K562 (cell line): ENCODE measurements around the gene PEPD. TPM values are rescaled to one million over a fixed set of nuclear protein-coding genes. Genes with fewer than 3 reads are reported as not detected.

Experiments
- ATAC-seq: fragments of 200-7000 bp; cut with Tn5 transposase; 3 replicates; pipeline ENCODE4 v1.9.1; 2020; ENCODE audit warnings: moderate library complexity
- BruUV-seq: library from RNA; stranded (reverse); fragments of 400-500 nt; replicated peaks from 2 replicates; lab custom pipeline; 2021; lab: Mats Ljungman, UMichigan
- CTCF ChIA-PET: fragments of 300-600 bp; formaldehyde crosslinking; extraction: SDS; loops from one replicate; lab custom pipeline; 2021; ENCODE audit warnings: low intra/inter-chr PET ratio; lab: Yijun Ruan, JAX
- POLR2A ChIA-PET: fragments of 300-600, 350-650 bp; sonication (Branson Sonifier 250); formaldehyde crosslinking; extraction: SDS; loops from one replicate; lab custom pipeline; 2021; ENCODE audit warnings: antibody characterized with exemption, inconsistent platforms; lab: Yijun Ruan, JAX
- DNase-seq, 4 experiments: peaks; one replicate each; pipeline versions ENCODE4 v3.0.0 to v3.0.0-alpha.2; 2011 to 2018; ENCODE audit warnings: low spot score in 3 of 4, mixed read lengths in 3 of 4; ENCODE audit errors: extremely low read depth in 1 of 4
- FAIRE-seq: peaks from 2 replicates; lab custom pipeline; 2011; peaks lifted over from hg19 to GRCh38; lab: Jason Lieb, UNC
- H2AFZ ChIP-seq: 2 replicates; pipeline ENCODE4 v1.6.0; 2011; ENCODE audit warnings: low read depth, low read length, control low read depth, inconsistent platforms
- H3K27ac ChIP-seq: fragments of 200-600 bp; 3 replicates; pipeline ENCODE4 v1.8.0; 2011; ENCODE audit warnings: low read depth, mild to moderate bottlenecking, control low read depth, inconsistent platforms, low read length, moderate library complexity, mixed read lengths; ENCODE audit errors: extremely low read depth
- H3K27me3 ChIP-seq, 2 experiments: fragments of 300-600 bp in 1 of 2; 2 replicates in 1 of 2; 3 replicates in 1 of 2; pipeline versions ENCODE4 v1.6.0 to v1.8.0; 2011; ENCODE audit warnings: inconsistent platforms in 2 of 2, low read length in 2 of 2, mild to moderate bottlenecking in 1 of 2, mixed read lengths in 1 of 2, moderate library complexity in 1 of 2; ENCODE audit not compliant: control insufficient read depth in 2 of 2, insufficient read depth in 2 of 2
- H3K36me3 ChIP-seq: fragments of 300-600 bp; 3 replicates; pipeline ENCODE4 v1.8.0; 2011; ENCODE audit warnings: mild to moderate bottlenecking, low read length, inconsistent platforms; ENCODE audit not compliant: control insufficient read depth, insufficient read depth
- H3K4me1 ChIP-seq, 2 experiments: fragments of 200-600 bp in 1 of 2; replicated peaks in 1 of 2; 2 replicates in 1 of 2; 3 replicates in 1 of 2; pipeline versions ENCODE4 v1.5.1 to v1.8.0; 2011; ENCODE audit warnings: inconsistent platforms in 2 of 2, low read length in 2 of 2, mild to moderate bottlenecking in 1 of 2, mixed read lengths in 1 of 2, moderate library complexity in 1 of 2; ENCODE audit not compliant: control insufficient read depth in 2 of 2, insufficient read depth in 2 of 2
- H3K4me2 ChIP-seq: 2 replicates; pipeline ENCODE4 v1.6.1; 2011; ENCODE audit warnings: low read length, control low read depth, inconsistent platforms, mixed read lengths; ENCODE audit not compliant: insufficient read depth
- H3K4me3 ChIP-seq: fragments of 200-600 bp; sonication (generic), shearing (Covaris generic); 2 replicates; pipeline ENCODE4 v1.5.1; 2016; ENCODE audit warnings: control low read depth, inconsistent platforms
- H3K79me2 ChIP-seq: fragments of 200-600 bp; 3 replicates; pipeline ENCODE4 v1.8.0; 2011; ENCODE audit warnings: low read length, inconsistent platforms; ENCODE audit not compliant: control insufficient read depth, insufficient read depth
- H3K9ac ChIP-seq, 2 experiments: 2 replicates each; pipeline versions ENCODE4 v1.6.0 to v1.6.1; 2011; ENCODE audit warnings: low read depth in 2 of 2, low read length in 2 of 2, control low read depth in 1 of 2, inconsistent platforms in 1 of 2, mild to moderate bottlenecking in 1 of 2, mixed read lengths in 1 of 2; ENCODE audit not compliant: insufficient read depth in 1 of 2
- H3K9me1 ChIP-seq: one replicate; pipeline ENCODE4 v1.6.0; 2011; ENCODE audit warnings: inconsistent platforms, mild to moderate bottlenecking, low read length, moderate library complexity; ENCODE audit not compliant: control insufficient read depth, insufficient read depth
- H3K9me3 ChIP-seq: replicated peaks from 2 replicates; pipeline ENCODE4 v1.5.1; 2011; ENCODE audit warnings: low read depth, low read length, inconsistent platforms; ENCODE audit not compliant: control insufficient read depth, insufficient read depth
- H4K20me1 ChIP-seq: replicated peaks from 2 replicates; pipeline ENCODE4 v1.6.1; 2011; ENCODE audit warnings: low read length, inconsistent platforms, mixed read lengths; ENCODE audit not compliant: control insufficient read depth, insufficient read depth
- E2F8 ChIP-seq: fragments of 450-650 bp; IDR thresholded peaks from 2 replicates; pipeline ENCODE4 v1.7.1; 2018; ENCODE audit warnings: mild to moderate bottlenecking, low read depth; ENCODE audit not compliant: partially characterized antibody
- FOXA3 ChIP-seq, 2 experiments: fragments of 450-650 bp in 1 of 2; sonication (generic) in 1 of 2; formaldehyde crosslinking; IDR thresholded peaks in 1 of 2; conservative IDR thresholded peaks in 1 of 2; 2 replicates each; pipeline versions ENCODE4 v1.4.0 to v1.8.0; 2020 to 2022; ENCODE audit warnings: mild to moderate bottlenecking in 2 of 2, missing genetic modification reagents in 1 of 2
- HOXB6 ChIP-seq: fragments of 250-450 bp; sonication (Bioruptor Pico); IDR thresholded peaks from 2 replicates; pipeline ENCODE4 v1.5.1; 2022; ENCODE audit warnings: mild to moderate bottlenecking, borderline replicate concordance
- MEF2D ChIP-seq: conservative IDR thresholded peaks from 2 replicates; pipeline ENCODE4 v1.6.1; 2016; ENCODE audit warnings: low read depth, missing genetic modification characterization, missing compliant biosample characterization
- RAD21 ChIP-seq, 2 experiments: fragments of 250-450 bp in 1 of 2; fragments of 450-650 bp in 1 of 2; sonication (Bioruptor Pico) in 1 of 2; formaldehyde crosslinking in 1 of 2; IDR thresholded peaks in 1 of 2; conservative IDR thresholded peaks in 1 of 2; 2 replicates each; pipeline versions ENCODE4 v1.4.0 to v1.8.0; 2020 to 2022; ENCODE audit warnings: mild to moderate bottlenecking in 2 of 2, moderate library complexity in 1 of 2
- RFX1 ChIP-seq: fragments of 450-650 bp; IDR thresholded peaks from 2 replicates; pipeline ENCODE4 v1.6.1; 2016; ENCODE audit warnings: mild to moderate bottlenecking, moderate library complexity
- RUNX1 ChIP-seq: sonication (generic); IDR thresholded peaks from 2 replicates; pipeline ENCODE4 v1.6.1; 2016; ENCODE audit warnings: antibody characterized with exemption, low read depth
- SAFB ChIP-seq: fragments of 200-400 bp; formaldehyde crosslinking; IDR thresholded peaks from 2 replicates; pipeline ENCODE4 v1.6.1; 2017; ENCODE audit warnings: low read depth, low read length, borderline replicate concordance
- SP1 ChIP-seq: sonication (generic); formaldehyde crosslinking; IDR thresholded peaks from 2 replicates; pipeline ENCODE4 v1.8.1; 2022; ENCODE audit warnings: mild to moderate bottlenecking, missing genetic modification reagents
- STAG1 ChIP-seq: sonication (generic); formaldehyde crosslinking; IDR thresholded peaks from 2 replicates; pipeline ENCODE4 v1.5.0; 2020; ENCODE audit warnings: missing genetic modification reagents, borderline replicate concordance
- TCF3 ChIP-seq: sonication (generic); formaldehyde crosslinking; IDR thresholded peaks from 2 replicates; pipeline ENCODE4 v1.4.0; 2020; ENCODE audit warnings: mild to moderate bottlenecking, missing genetic modification reagents
- TEAD4 ChIP-seq, 2 experiments: sonication (generic) in 1 of 2; formaldehyde crosslinking in 1 of 2; IDR thresholded peaks; 2 replicates each; pipeline versions ENCODE4 v1.6.1 to v1.8.0; 2012 to 2022; ENCODE audit warnings: borderline replicate concordance in 1 of 2, inconsistent platforms in 1 of 2, low read length in 1 of 2, mild to moderate bottlenecking in 1 of 2, missing genetic modification reagents in 1 of 2
- ZBTB2 ChIP-seq: fragments of 450-650 bp; IDR thresholded peaks from 2 replicates; pipeline ENCODE4 v1.6.1; 2016; ENCODE audit warnings: antibody characterized with exemption
- ZNF668 ChIP-seq: fragments of 250-450 bp; sonication (Bioruptor Pico); IDR thresholded peaks from 2 replicates; pipeline ENCODE4 v1.8.0; 2022; ENCODE audit warnings: mild to moderate bottlenecking, inconsistent platforms
- WGBS: fragments of 100-300 bp; shearing (Covaris generic); methylation state at CpG from one replicate; pipeline ENCODE4 v1.1.6; 2016; ENCODE audit warnings: low coverage, mixed read lengths; ENCODE audit not compliant: insufficient coverage; ENCODE audit errors: missing lambda C conversion rate; 5-methylcytosine and 5-hydroxymethylcytosine counted together
- in situ Hi-C: fragments of 300-500 bp; cut with MboI; formaldehyde crosslinking; loops from 4 replicates; pipeline ENCODE4 v1.15.0; 2018; ENCODE audit warnings: inconsistent platforms, mixed read lengths
- intact Hi-C: fragments of 100-400 bp; cut with micrococcal nuclease; formaldehyde crosslinking; loops from 2 replicates; pipeline ENCODE4 v1.14.2; 2022
- polyA plus RNA-seq, 8 experiments: library from polyadenylated mRNA; depleted of rRNA in 4 of 8; stranded (reverse) in 5 of 8; unstranded in 3 of 8; fragments of >200 nt; fragmentation: Nextera tagmentation in 2 of 8; fragmentation: Illumina TruSeq in 1 of 8; extraction: Ambion mirVana in 2 of 8; extraction: Trizol in 1 of 8; gene quantifications; 2 replicates each; pipeline versions ENCODE4 v1.2.1 to v1.2.3, GENCODE V29; 2011 to 2014; ENCODE audit warnings: inconsistent platforms in 1 of 8, missing spikeins in 1 of 8
- total RNA-seq, 7 experiments: library from RNA; depleted of rRNA in 6 of 7; stranded (reverse); fragments of >200 nt in 6 of 7; fragmentation: Illumina TruSeq in 2 of 7; extraction: Trizol in 2 of 7; gene quantifications; 2 replicates each; pipeline versions ENCODE4 v1.2.1 to v1.2.3, GENCODE V29; 2011 to 2021; ENCODE audit warnings: low replicate concordance in 1 of 7
- TF ChIP-seq, protein P1 (sequence below), 2 experiments: IDR thresholded peaks in 1 of 2; conservative IDR thresholded peaks in 1 of 2; 2 replicates each; pipeline ENCODE4 v1.6.1; 2016; ENCODE audit warnings: low read depth in 2 of 2, mild to moderate bottlenecking in 1 of 2, missing compliant biosample characterization in 1 of 2, missing genetic modification characterization in 1 of 2, moderate library complexity in 1 of 2

The PEPD gene
- total and polyA plus RNA-seq, 9 of the 15 experiments (the other 6 are each of a cell fraction or from before 2014, with no cell fraction given) = 1.3 to 19.2 (median 16.0) TPM

GRCh38 chr19:33417751-33418150 lies 103.8 kb downstream of the PEPD start:
- no peak for DNase-seq
- CTCF ChIA-PET = no interaction called here
- no peak overlapping the region for H2AFZ ChIP-seq
- ATAC-seq = no peak
- H3K4me2 ChIP-seq = no peak overlapping the region
- no peaks in the 10 kb centered on the region for H3K79me2 ChIP-seq
- peaks cover 19% of the 10 kb centered on the region for H4K20me1 ChIP-seq
- H3K4me3 ChIP-seq = no peak overlapping the region
- no peaks in the 10 kb centered on the region for H3K9me1 ChIP-seq
- POLR2A ChIA-PET = interaction anchor here (0.6 to 0.7 kb wide), 3 partner anchors 234 to 720 kb away, joined by 3 to 5 read pairs (median 3); no protein-coding TSS in a partner anchor
- in situ Hi-C loops (no loop called here), intact Hi-C loops (no loop called here)
- 3% methylated on average over 12 of the region's 14 CpGs for WGBS
- H3K27ac ChIP-seq = no peak overlapping the region
- peaks cover 0 to 23% of the 10 kb centered on the region in 2 experiments; a peak in 2 of 5 replicates for H3K27me3 ChIP-seq
- BruUV-seq = no TSS peak
- H3K9ac ChIP-seq = no peak overlapping the region
- H3K4me1 ChIP-seq = peaks cover 0 to 12% of the 10 kb centered on the region in 2 experiments; a peak in 2 of 5 replicates
- H3K36me3 ChIP-seq = no peaks in the 10 kb centered on the region
- no peak for FAIRE-seq
- no peaks in the 10 kb centered on the region for H3K9me3 ChIP-seq
- TF ChIP-seq STAG1 (no peak), RFX1 (no peak), SAFB (no peak), RAD21 (CRISPR knock-in tag; conservative IDR thresholded peaks at IDR 0.05 in 1 of 2, IDR thresholded peaks at IDR 0.05 in 1 of 2) (no peak), ZNF668 (CRISPR knock-in tag) (no peak), HOXB6 (CRISPR knock-in tag) (no peak), E2F8 (no peak), SP1 (no peak), TCF3 (CRISPR knock-in tag) (no peak), MEF2D (tag) (no peak), ZBTB2 (no peak), FOXA3 (CRISPR knock-in tag; conservative IDR thresholded peaks at IDR 0.05 in 1 of 2, IDR thresholded peaks at IDR 0.05 in 1 of 2) (no peak), TEAD4 (IDR thresholded peaks at IDR 0.05; ENCODE audit: low read length) (no peak), TEAD4 (CRISPR knock-in tag; IDR thresholded peaks at IDR 0.05; ENCODE audit: borderline replicate concordance) (no peak), RUNX1 (no peak)
- TF ChIP-seq, protein P1, sequence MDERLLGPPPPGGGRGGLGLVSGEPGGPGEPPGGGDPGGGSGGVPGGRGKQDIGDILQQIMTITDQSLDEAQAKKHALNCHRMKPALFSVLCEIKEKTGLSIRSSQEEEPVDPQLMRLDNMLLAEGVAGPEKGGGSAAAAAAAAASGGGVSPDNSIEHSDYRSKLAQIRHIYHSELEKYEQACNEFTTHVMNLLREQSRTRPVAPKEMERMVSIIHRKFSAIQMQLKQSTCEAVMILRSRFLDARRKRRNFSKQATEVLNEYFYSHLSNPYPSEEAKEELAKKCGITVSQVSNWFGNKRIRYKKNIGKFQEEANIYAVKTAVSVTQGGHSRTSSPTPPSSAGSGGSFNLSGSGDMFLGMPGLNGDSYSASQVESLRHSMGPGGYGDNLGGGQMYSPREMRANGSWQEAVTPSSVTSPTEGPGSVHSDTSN (CRISPR knock-in tag; IDR thresholded peaks at IDR 0.05; ENCODE audit: low read depth) = no peak
- TF ChIP-seq, protein P1 (tag; conservative IDR thresholded peaks at IDR 0.05; ENCODE audit: low read depth) = no peak
